ENCODE measurements around the gene FLYWCH1. TPM values are rescaled to one million over a fixed set of nuclear protein-coding genes. Genes with fewer than 3 reads are reported as not detected.

The FLYWCH1 gene
- total RNA-seq, 2 donors from 2014 or later, result 31.5 to 37.8 TPM

- Histone ChIP-seq H3K36me3 (no peaks in the 10 kb centered on the region), H3K4me3 (no peak overlapping the region), H3K4me1 (peaks cover 0 to 36% of the 10 kb centered on the region in 2 donors), H3K27ac (no peak overlapping the region), H3K27me3 (peaks cover 5 to 7% of the 10 kb centered on the region in 2 donors), H3K9me3 (no peaks in the 10 kb centered on the region)
- no peak for DNase-seq (ENCODE audit: low spot score)
- TF ChIP-seq, protein P1, sequence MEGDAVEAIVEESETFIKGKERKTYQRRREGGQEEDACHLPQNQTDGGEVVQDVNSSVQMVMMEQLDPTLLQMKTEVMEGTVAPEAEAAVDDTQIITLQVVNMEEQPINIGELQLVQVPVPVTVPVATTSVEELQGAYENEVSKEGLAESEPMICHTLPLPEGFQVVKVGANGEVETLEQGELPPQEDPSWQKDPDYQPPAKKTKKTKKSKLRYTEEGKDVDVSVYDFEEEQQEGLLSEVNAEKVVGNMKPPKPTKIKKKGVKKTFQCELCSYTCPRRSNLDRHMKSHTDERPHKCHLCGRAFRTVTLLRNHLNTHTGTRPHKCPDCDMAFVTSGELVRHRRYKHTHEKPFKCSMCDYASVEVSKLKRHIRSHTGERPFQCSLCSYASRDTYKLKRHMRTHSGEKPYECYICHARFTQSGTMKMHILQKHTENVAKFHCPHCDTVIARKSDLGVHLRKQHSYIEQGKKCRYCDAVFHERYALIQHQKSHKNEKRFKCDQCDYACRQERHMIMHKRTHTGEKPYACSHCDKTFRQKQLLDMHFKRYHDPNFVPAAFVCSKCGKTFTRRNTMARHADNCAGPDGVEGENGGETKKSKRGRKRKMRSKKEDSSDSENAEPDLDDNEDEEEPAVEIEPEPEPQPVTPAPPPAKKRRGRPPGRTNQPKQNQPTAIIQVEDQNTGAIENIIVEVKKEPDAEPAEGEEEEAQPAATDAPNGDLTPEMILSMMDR (IDR thresholded peaks at IDR 0.05), result no peak
Measured at GRCh38 chr16:2971985-2972784, 60.5 kb downstream of the FLYWCH1 start.

DNA sequence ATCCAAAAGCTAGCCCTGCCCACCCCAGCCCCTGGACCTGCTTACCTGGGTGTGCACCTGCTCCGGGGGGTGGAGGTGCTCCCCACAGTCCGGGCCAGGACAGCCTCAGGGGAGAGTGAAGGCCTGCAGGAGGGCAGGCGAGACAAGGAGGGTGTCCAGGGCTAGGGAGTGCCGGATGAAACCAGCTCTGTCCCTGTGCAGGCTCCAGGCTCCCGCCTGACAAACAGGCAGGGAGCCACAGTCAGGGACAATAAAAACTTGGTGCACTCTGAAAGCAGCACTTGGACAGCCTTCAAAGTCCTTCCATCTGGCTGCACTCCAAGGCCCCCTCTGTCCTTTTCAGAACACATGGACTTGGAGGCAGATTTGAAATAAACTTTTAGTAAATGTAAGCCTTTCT lies 61.4 kb downstream of the FLYWCH1 start:
- Histone ChIP-seq H3K36me3 (no peaks in the 10 kb centered on the region), H3K9me3 (no peaks in the 10 kb centered on the region), H3K4me3 (no peak overlapping the region), H3K4me1 (peaks cover 0 to 27% of the 10 kb centered on the region in 2 donors), H3K27ac (no peak overlapping the region), H3K27me3 (no peaks in the 10 kb centered on the region)
- no peak for DNase-seq (ENCODE audit: low spot score)
- TF ChIP-seq, protein P1 (IDR thresholded peaks at IDR 0.05), result no peak

DNA sequence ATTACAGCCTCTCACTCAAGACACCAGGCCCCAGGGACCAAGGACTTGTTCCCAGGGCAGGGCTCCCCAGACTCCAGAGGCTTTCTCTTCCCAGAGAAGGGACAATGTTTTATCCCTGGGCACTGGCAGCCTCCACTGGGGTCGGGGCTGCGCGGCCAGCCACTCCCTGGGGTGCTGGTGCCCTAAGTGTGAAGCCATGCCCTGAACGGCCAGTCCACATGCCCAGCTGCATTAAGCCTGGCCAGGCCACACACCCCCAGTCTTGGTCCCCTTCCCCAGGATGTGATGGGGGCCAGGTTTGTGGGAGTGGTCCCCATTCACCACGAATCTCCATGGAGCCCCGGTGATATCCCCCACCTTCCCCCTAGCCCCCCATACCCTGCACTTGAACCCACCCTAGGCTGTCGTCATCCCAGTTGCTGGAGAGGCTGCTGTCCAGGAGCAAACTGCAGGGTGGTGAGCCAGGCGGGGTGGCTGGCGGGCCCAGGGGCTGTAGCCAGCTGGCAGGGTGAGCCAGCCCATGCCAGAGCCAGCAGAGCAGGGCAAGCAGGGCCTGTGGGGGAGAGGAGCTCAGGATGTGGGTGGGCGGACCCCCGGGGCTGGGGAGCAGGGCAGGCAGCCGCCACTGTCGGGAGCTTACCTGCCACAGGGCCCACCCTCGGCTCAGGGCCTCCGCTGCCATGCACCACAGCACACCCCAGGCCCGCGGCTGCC lies 62.0 kb downstream of the FLYWCH1 start:
- no peaks in the 10 kb centered on the region for H3K36me3 ChIP-seq
- H3K27ac ChIP-seq, result no peak overlapping the region
- DNase-seq (ENCODE audit: low spot score), result no peak
- TF ChIP-seq, protein P1 (IDR thresholded peaks at IDR 0.05), result no peak
- H3K27me3 ChIP-seq, result no peaks in the 10 kb centered on the region
- H3K4me3 ChIP-seq, result no peak overlapping the region
- H3K4me1 ChIP-seq, result peaks cover 0 to 20% of the 10 kb centered on the region in 2 donors
- no peaks in the 10 kb centered on the region for H3K9me3 ChIP-seq

GRCh38 chr16:2974319-2975056 lies 62.8 kb downstream of the FLYWCH1 start:
- DNase-seq (ENCODE audit: low spot score), result no peak
- Histone ChIP-seq H3K36me3 (no peaks in the 10 kb centered on the region), H3K27ac (no peak overlapping the region), H3K4me1 (peaks cover 0 to 19% of the 10 kb centered on the region in 2 donors), H3K27me3 (no peaks in the 10 kb centered on the region), H3K9me3 (no peaks in the 10 kb centered on the region), H3K4me3 (no peak overlapping the region)
- TF ChIP-seq, protein P1 (IDR thresholded peaks at IDR 0.05), result no peak

DNA sequence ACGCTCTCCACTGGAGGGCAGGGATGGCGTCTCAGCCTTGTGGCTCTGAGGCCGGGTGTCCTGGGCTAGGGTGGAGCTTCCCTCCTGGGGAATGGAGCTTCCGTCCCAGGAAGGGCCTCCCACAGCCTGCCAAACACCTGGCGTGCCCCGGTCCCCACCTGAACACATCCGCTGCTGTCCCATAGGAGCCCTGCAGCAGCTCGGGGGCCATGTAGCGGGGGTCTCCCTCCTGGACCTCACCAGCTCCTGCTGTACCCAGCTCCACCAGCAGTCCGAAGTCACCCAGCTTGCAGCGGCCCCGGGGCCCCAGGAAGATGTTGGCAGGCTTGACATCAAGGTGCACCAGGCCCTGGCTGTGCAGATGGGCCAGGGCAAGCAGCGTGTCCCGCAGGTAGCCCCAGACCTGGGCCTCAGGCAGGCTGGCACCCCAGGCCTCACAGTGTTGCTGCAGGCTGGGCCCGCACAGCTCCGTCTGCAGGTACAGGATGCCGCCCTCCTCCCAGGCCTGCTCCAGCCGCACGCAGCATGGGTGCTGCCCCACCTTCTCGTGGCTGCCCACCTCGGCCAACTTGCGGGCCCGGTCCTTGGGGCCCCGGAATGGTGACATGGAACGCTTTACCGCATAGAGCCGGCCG lies 63.5 kb downstream of the FLYWCH1 start:
- Histone ChIP-seq H3K4me1 (peaks cover 0 to 19% of the 10 kb centered on the region in 2 donors), H3K36me3 (no peaks in the 10 kb centered on the region), H3K27me3 (no peaks in the 10 kb centered on the region), H3K27ac (no peak overlapping the region), H3K4me3 (no peak overlapping the region), H3K9me3 (no peaks in the 10 kb centered on the region)
- no peak for DNase-seq (ENCODE audit: low spot score)
- TF ChIP-seq, protein P1 (IDR thresholded peaks at IDR 0.05), result no peak

Data from right atrium auricular region (tissue), 2 donors.